Epithelial cell of proximal tubule (primary cell): ENCODE data around the gene MC5R. TPM values are rescaled to one million over a fixed set of nuclear protein-coding genes. Genes with fewer than 3 reads are reported as not detected.
"Not testable (repeated sequence)": the region's sequence is repeated elsewhere in the genome, so short reads cannot be mapped to it uniquely, and the experiment has no call there.

Source experiments
- DNase-seq: peaks from one replicate; pipeline ENCODE4 v3.0.0-alpha.2; 2011; ENCODE audit warnings: low read depth
- H3K4me3 ChIP-seq: 2 replicates; pipeline ENCODE4 v1.5.1; 2011; ENCODE audit warnings: low read depth, mild to moderate bottlenecking, low read length
- CTCF ChIP-seq: conservative IDR thresholded peaks from 2 replicates; pipeline ENCODE4 v1.5.1; 2012; ENCODE audit warnings: low read depth, mild to moderate bottlenecking, low read length
- total RNA-seq: library from RNA; depleted of rRNA; stranded (reverse); fragments of >200 nt; gene quantifications from 2 replicates; pipeline ENCODE4 v1.2.3, GENCODE V29; 2015

The MC5R gene
- total RNA-seq, 1 donor from 2014 or later = not detected

- DNase-seq = no peak
- TF ChIP-seq CTCF = no peak
- no peak overlapping the region for H3K4me3 ChIP-seq
These were observed 11.3 kb downstream of the MC5R start for GRCh38 chr18:13835202-13835601.

GRCh38 chr18:13836559-13836958, 12.6 kb downstream of the MC5R start:
- no peak overlapping the region for H3K4me3 ChIP-seq
- DNase-seq = no peak
- TF ChIP-seq CTCF = no peak

GRCh38 chr18:13849791-13850190, 25.8 kb downstream of the MC5R start:
- DNase-seq = no peak
- no peak overlapping the region for H3K4me3 ChIP-seq
- TF ChIP-seq CTCF = no peak

- not testable (repeated sequence) for DNase-seq, H3K4me3 ChIP-seq
These were observed 38.9 kb downstream of the MC5R start for GRCh38 chr18:13862898-13863297.

- no peak for DNase-seq
- TF ChIP-seq CTCF = no peak
- H3K4me3 ChIP-seq = no peak overlapping the region
These were observed 44.7 kb downstream of the MC5R start for GRCh38 chr18:13868501-13869271.

GRCh38 chr18:13871701-13872100, 47.8 kb downstream of the MC5R start:
- no peak for TF ChIP-seq CTCF
- H3K4me3 ChIP-seq = no peak overlapping the region
- no peak for DNase-seq

- no peak for TF ChIP-seq CTCF
- H3K4me3 ChIP-seq = no peak overlapping the region
- DNase-seq = no peak
These were observed 48.4 kb downstream of the MC5R start for GRCh38 chr18:13872373-13872772.
